GM23338 (cell line): ENCODE results near the gene ATP1B3. TPM values are rescaled to one million over a fixed set of nuclear protein-coding genes. Genes with fewer than 3 reads are reported as not detected.

Experiments used
- ATAC-seq: fragments of 200-7000 bp; cut with Tn5 transposase; 3 replicates; pipeline ENCODE4 v1.9.1; 2020
- DNase-seq: peaks from one replicate; pipeline ENCODE4 v3.0.0-alpha.2; 2015; ENCODE audit warnings: low spot score
- H2AFZ ChIP-seq: fragments of 200-600 bp; sonication (generic); 2 replicates; pipeline ENCODE4 v1.8.0; 2016; ENCODE audit warnings: antibody characterized with exemption, mild to moderate bottlenecking, moderate library complexity
- H3F3A ChIP-seq: fragments of 200-600 bp; sonication (generic); replicated peaks from 2 replicates; pipeline ENCODE4 v1.8.0; 2017; ENCODE audit warnings: antibody characterized with exemption, mixed run types, low read depth
- H3K27ac ChIP-seq: fragments of 200-600 bp; sonication (generic); 2 replicates; pipeline ENCODE4 v1.6.1; 2016; ENCODE audit warnings: low read depth
- H3K27me3 ChIP-seq: fragments of 200-600 bp; sonication (generic); 2 replicates; pipeline ENCODE4 v1.8.0; 2016; ENCODE audit warnings: mild to moderate bottlenecking, mixed run types, moderate library complexity; ENCODE audit not compliant: insufficient read depth
- H3K36me3 ChIP-seq: fragments of 200-600 bp; sonication (generic); 2 replicates; pipeline ENCODE4 v1.8.0; 2016; ENCODE audit warnings: mild to moderate bottlenecking; ENCODE audit not compliant: insufficient read depth
- H3K4me1 ChIP-seq: fragments of 200-600 bp; sonication (generic); 2 replicates; pipeline ENCODE4 v1.8.0; 2016; ENCODE audit warnings: mild to moderate bottlenecking, moderate library complexity; ENCODE audit not compliant: insufficient read depth
- H3K4me2 ChIP-seq: fragments of 200-600 bp; sonication (generic); 2 replicates; pipeline ENCODE4 v1.7.1; 2017; ENCODE audit warnings: mixed run types
- H3K4me3 ChIP-seq: fragments of 200-600 bp; sonication (generic); 2 replicates; pipeline ENCODE4 v1.6.1; 2016; ENCODE audit warnings: mixed run types
- H3K79me2 ChIP-seq: fragments of 200-600 bp; sonication (generic); replicated peaks from 2 replicates; pipeline ENCODE4 v1.8.0; 2017; ENCODE audit warnings: mild to moderate bottlenecking; ENCODE audit not compliant: insufficient read depth
- H3K9me2 ChIP-seq: fragments of 200-600 bp; sonication (generic); 2 replicates; pipeline ENCODE4 v1.8.0; 2017; ENCODE audit not compliant: insufficient read depth
- H4K20me1 ChIP-seq: fragments of 200-600 bp; sonication (generic); replicated peaks from 2 replicates; pipeline ENCODE4 v1.8.0; 2017; ENCODE audit warnings: mild to moderate bottlenecking; ENCODE audit not compliant: insufficient read depth
- H3K27ac Mint-ChIP-seq: 2 replicates; pipeline ENCODE4 v1.8.0; 2020; ENCODE audit warnings: inconsistent platforms, mild to moderate bottlenecking, moderate library complexity, mixed read lengths
- H3K27me3 Mint-ChIP-seq: 3 replicates; pipeline ENCODE4 v1.8.0; 2022; ENCODE audit warnings: low read depth, mild to moderate bottlenecking, moderate library complexity, mixed read lengths, inconsistent platforms; ENCODE audit not compliant: insufficient read depth, poor library complexity
- H3K36me3 Mint-ChIP-seq: 3 replicates; pipeline ENCODE4 v1.8.0; 2021; ENCODE audit warnings: low read depth, mild to moderate bottlenecking, inconsistent platforms, moderate library complexity, mixed read lengths
- H3K4me1 Mint-ChIP-seq: 3 replicates; pipeline ENCODE4 v1.8.0; 2020; ENCODE audit warnings: mild to moderate bottlenecking, inconsistent platforms, mixed read lengths
- H3K4me3 Mint-ChIP-seq: 3 replicates; pipeline ENCODE4 v1.8.0; 2021; ENCODE audit warnings: moderate library complexity, mild to moderate bottlenecking, inconsistent platforms, mixed read lengths
- H3K9me3 Mint-ChIP-seq: 3 replicates; pipeline ENCODE4 v1.8.0; 2020; ENCODE audit warnings: moderate library complexity, mild to moderate bottlenecking, inconsistent platforms, mixed read lengths
- CREB1 ChIP-seq: fragments of 250-450 bp; sonication (Bioruptor Pico); IDR thresholded peaks from 2 replicates; pipeline ENCODE4 v1.5.0; 2020; ENCODE audit warnings: low read depth, mild to moderate bottlenecking, moderate library complexity
- EZH2 ChIP-seq: fragments of 200-600 bp; sonication (generic); IDR thresholded peaks from one replicate; pipeline ENCODE4 v1.8.0; 2017; ENCODE audit warnings: antibody characterized with exemption, mild to moderate bottlenecking, low read depth; ENCODE audit not compliant: unreplicated experiment
- EZH2phosphoT487 ChIP-seq: fragments of 200-600 bp; sonication (generic); IDR thresholded peaks from one replicate; pipeline ENCODE4 v1.8.1; 2018; ENCODE audit warnings: antibody characterized with exemption; ENCODE audit not compliant: unreplicated experiment
- JUNB ChIP-seq: IDR thresholded peaks from one replicate; pipeline ENCODE4 v1.6.1; 2016; ENCODE audit warnings: antibody characterized with exemption; ENCODE audit not compliant: unreplicated experiment
- NANOG ChIP-seq: IDR thresholded peaks from 2 replicates; pipeline ENCODE4 v1.6.1; 2016; ENCODE audit warnings: antibody characterized with exemption, borderline replicate concordance
- POLR2AphosphoS5 ChIP-seq: IDR thresholded peaks from 2 replicates; pipeline ENCODE4 v1.6.1; 2016; ENCODE audit warnings: antibody characterized with exemption, low read depth
- STAT1 ChIP-seq: IDR thresholded peaks from one replicate; pipeline ENCODE4 v1.6.1; 2016; ENCODE audit warnings: antibody characterized with exemption; ENCODE audit not compliant: unreplicated experiment
- ZNF114 ChIP-seq: fragments of 250-450 bp; sonication (Bioruptor Pico); IDR thresholded peaks from 2 replicates; pipeline ENCODE4 v1.5.0; 2020; ENCODE audit warnings: mild to moderate bottlenecking, moderate library complexity
- ZNF331 ChIP-seq: fragments of 250-450 bp; sonication (Bioruptor Pico); IDR thresholded peaks from 2 replicates; pipeline ENCODE4 v1.5.0; 2020; ENCODE audit warnings: low read depth, mild to moderate bottlenecking, moderate library complexity
- polyA plus RNA-seq: library from polyadenylated mRNA; unstranded; fragments of >200 nt; fragmentation: Nextera tagmentation; extraction: Ambion mirVana; gene quantifications from 2 replicates; pipeline ENCODE4 v1.2.1, GENCODE V29; 2016
- total RNA-seq: library from RNA; depleted of rRNA; stranded (reverse); fragments of >200 nt; shearing (Covaris generic); gene quantifications from 2 replicates; pipeline ENCODE4 v1.2.3, GENCODE V29; 2014
- TF ChIP-seq, protein P1 (sequence below), 2 experiments: fragments of 200-600 bp in 1 of 2; sonication (generic) in 1 of 2; conservative IDR thresholded peaks; 2 replicates each; pipeline versions ENCODE4 v1.5.1 to v1.6.1; 2016 to 2017; ENCODE audit warnings: antibody characterized with exemption in 2 of 2, low read depth in 2 of 2, mild to moderate bottlenecking in 2 of 2, moderate library complexity in 1 of 2
- TF ChIP-seq, protein P2 (sequence below): IDR thresholded peaks from one replicate; pipeline ENCODE4 v1.6.1; 2018; ENCODE audit warnings: antibody characterized with exemption; ENCODE audit not compliant: unreplicated experiment
- TF ChIP-seq, protein P3 (sequence below): fragments of 250-450 bp; sonication (Bioruptor Pico); IDR thresholded peaks from 2 replicates; pipeline ENCODE4 v1.5.0; 2020; ENCODE audit warnings: mild to moderate bottlenecking, moderate library complexity
- TF ChIP-seq, protein P4 (sequence below): IDR thresholded peaks from 2 replicates; pipeline ENCODE4 v1.6.1; 2016; ENCODE audit warnings: antibody characterized with exemption

Gene ATP1B3
- total and polyA plus RNA-seq, 2 experiments from 2014 or later = 135 to 315 TPM

DNA sequence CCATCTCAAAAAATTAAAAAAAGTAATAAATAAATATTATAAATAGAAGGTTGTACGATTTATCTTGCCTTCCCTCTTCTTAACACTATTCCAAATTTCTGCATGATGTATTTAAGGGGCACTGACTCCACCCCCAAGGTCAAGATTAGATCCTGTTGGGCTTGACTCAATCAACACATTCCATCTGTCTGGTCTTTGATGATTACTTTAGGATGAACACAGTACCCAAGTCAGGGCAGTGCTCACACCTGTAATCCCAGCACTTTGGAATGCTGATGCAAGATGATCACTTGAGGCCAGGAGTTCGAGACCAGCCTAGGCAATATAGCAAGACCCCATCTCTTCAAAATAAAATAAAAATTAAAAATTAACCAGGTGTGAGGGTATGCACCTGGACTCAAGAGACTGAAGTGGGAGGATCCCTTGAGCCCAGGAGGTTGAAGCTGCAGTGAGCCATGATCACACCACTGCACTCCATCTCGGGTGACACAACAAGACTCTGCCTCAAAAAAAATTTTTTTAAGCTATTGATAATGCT, 14.1 kb upstream of the ATP1B3 start:
- TF ChIP-seq, protein P1, sequence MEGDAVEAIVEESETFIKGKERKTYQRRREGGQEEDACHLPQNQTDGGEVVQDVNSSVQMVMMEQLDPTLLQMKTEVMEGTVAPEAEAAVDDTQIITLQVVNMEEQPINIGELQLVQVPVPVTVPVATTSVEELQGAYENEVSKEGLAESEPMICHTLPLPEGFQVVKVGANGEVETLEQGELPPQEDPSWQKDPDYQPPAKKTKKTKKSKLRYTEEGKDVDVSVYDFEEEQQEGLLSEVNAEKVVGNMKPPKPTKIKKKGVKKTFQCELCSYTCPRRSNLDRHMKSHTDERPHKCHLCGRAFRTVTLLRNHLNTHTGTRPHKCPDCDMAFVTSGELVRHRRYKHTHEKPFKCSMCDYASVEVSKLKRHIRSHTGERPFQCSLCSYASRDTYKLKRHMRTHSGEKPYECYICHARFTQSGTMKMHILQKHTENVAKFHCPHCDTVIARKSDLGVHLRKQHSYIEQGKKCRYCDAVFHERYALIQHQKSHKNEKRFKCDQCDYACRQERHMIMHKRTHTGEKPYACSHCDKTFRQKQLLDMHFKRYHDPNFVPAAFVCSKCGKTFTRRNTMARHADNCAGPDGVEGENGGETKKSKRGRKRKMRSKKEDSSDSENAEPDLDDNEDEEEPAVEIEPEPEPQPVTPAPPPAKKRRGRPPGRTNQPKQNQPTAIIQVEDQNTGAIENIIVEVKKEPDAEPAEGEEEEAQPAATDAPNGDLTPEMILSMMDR (conservative IDR thresholded peaks at IDR 0.05; ENCODE audit: low read depth in 2 of 2) = no peak
- TF ChIP-seq JUNB = no peak
- TF ChIP-seq, protein P2, sequence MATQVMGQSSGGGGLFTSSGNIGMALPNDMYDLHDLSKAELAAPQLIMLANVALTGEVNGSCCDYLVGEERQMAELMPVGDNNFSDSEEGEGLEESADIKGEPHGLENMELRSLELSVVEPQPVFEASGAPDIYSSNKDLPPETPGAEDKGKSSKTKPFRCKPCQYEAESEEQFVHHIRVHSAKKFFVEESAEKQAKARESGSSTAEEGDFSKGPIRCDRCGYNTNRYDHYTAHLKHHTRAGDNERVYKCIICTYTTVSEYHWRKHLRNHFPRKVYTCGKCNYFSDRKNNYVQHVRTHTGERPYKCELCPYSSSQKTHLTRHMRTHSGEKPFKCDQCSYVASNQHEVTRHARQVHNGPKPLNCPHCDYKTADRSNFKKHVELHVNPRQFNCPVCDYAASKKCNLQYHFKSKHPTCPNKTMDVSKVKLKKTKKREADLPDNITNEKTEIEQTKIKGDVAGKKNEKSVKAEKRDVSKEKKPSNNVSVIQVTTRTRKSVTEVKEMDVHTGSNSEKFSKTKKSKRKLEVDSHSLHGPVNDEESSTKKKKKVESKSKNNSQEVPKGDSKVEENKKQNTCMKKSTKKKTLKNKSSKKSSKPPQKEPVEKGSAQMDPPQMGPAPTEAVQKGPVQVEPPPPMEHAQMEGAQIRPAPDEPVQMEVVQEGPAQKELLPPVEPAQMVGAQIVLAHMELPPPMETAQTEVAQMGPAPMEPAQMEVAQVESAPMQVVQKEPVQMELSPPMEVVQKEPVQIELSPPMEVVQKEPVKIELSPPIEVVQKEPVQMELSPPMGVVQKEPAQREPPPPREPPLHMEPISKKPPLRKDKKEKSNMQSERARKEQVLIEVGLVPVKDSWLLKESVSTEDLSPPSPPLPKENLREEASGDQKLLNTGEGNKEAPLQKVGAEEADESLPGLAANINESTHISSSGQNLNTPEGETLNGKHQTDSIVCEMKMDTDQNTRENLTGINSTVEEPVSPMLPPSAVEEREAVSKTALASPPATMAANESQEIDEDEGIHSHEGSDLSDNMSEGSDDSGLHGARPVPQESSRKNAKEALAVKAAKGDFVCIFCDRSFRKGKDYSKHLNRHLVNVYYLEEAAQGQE = no peak
- no peak for TF ChIP-seq STAT1
- no peak for TF ChIP-seq NANOG
- TF ChIP-seq EZH2 = no peak
- TF ChIP-seq EZH2phosphoT487 = no peak
- no peak for TF ChIP-seq ZNF331 (CRISPR knock-in tag)
- TF ChIP-seq, protein P3, sequence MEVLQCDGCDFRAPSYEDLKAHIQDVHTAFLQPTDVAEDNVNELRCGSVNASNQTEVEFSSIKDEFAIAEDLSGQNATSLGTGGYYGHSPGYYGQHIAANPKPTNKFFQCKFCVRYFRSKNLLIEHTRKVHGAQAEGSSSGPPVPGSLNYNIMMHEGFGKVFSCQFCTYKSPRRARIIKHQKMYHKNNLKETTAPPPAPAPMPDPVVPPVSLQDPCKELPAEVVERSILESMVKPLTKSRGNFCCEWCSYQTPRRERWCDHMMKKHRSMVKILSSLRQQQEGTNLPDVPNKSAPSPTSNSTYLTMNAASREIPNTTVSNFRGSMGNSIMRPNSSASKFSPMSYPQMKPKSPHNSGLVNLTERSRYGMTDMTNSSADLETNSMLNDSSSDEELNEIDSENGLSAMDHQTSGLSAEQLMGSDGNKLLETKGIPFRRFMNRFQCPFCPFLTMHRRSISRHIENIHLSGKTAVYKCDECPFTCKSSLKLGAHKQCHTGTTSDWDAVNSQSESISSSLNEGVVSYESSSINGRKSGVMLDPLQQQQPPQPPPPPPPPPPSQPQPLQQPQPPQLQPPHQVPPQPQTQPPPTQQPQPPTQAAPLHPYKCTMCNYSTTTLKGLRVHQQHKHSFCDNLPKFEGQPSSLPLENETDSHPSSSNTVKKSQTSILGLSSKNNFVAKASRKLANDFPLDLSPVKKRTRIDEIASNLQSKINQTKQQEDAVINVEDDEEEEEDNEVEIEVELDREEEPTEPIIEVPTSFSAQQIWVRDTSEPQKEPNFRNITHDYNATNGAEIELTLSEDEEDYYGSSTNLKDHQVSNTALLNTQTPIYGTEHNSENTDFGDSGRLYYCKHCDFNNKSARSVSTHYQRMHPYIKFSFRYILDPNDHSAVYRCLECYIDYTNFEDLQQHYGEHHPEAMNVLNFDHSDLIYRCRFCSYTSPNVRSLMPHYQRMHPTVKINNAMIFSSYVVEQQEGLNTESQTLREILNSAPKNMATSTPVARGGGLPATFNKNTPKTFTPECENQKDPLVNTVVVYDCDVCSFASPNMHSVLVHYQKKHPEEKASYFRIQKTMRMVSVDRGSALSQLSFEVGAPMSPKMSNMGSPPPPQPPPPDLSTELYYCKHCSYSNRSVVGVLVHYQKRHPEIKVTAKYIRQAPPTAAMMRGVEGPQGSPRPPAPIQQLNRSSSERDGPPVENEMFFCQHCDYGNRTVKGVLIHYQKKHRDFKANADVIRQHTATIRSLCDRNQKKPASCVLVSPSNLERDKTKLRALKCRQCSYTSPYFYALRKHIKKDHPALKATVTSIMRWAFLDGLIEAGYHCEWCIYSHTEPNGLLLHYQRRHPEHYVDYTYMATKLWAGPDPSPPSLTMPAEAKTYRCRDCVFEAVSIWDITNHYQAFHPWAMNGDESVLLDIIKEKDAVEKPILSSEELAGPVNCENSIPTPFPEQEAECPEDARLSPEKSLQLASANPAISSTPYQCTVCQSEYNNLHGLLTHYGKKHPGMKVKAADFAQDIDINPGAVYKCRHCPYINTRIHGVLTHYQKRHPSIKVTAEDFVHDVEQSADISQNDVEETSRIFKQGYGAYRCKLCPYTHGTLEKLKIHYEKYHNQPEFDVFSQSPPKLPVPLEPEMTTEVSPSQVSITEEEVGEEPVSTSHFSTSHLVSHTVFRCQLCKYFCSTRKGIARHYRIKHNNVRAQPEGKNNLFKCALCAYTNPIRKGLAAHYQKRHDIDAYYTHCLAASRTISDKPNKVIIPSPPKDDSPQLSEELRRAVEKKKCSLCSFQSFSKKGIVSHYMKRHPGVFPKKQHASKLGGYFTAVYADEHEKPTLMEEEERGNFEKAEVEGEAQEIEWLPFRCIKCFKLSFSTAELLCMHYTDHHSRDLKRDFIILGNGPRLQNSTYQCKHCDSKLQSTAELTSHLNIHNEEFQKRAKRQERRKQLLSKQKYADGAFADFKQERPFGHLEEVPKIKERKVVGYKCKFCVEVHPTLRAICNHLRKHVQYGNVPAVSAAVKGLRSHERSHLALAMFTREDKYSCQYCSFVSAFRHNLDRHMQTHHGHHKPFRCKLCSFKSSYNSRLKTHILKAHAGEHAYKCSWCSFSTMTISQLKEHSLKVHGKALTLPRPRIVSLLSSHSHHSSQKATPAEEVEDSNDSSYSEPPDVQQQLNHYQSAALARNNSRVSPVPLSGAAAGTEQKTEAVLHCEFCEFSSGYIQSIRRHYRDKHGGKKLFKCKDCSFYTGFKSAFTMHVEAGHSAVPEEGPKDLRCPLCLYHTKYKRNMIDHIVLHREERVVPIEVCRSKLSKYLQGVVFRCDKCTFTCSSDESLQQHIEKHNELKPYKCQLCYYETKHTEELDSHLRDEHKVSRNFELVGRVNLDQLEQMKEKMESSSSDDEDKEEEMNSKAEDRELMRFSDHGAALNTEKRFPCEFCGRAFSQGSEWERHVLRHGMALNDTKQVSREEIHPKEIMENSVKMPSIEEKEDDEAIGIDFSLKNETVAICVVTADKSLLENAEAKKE (CRISPR knock-in tag) = no peak
- no peak for TF ChIP-seq POLR2AphosphoS5
- TF ChIP-seq CREB1 (CRISPR knock-in tag) = no peak
- TF ChIP-seq, protein P4, sequence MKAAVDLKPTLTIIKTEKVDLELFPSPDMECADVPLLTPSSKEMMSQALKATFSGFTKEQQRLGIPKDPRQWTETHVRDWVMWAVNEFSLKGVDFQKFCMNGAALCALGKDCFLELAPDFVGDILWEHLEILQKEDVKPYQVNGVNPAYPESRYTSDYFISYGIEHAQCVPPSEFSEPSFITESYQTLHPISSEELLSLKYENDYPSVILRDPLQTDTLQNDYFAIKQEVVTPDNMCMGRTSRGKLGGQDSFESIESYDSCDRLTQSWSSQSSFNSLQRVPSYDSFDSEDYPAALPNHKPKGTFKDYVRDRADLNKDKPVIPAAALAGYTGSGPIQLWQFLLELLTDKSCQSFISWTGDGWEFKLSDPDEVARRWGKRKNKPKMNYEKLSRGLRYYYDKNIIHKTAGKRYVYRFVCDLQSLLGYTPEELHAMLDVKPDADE = no peak
- TF ChIP-seq ZNF114 (CRISPR knock-in tag) = no peak
- H3K79me2 ChIP-seq = no peaks in the 10 kb centered on the region
- Mint-ChIP-seq H3K4me1 (peaks cover 4% of the 10 kb centered on the region), H3K4me3 (no peak overlapping the region), H3K36me3 (no peaks in the 10 kb centered on the region), H3K27ac (no peak overlapping the region), H3K9me3 (no peaks in the 10 kb centered on the region), H3K27me3 (peaks cover 3% of the 10 kb centered on the region)
- no peak overlapping the region for H2AFZ ChIP-seq
- no peaks in the 10 kb centered on the region for H3K9me2 ChIP-seq
- DNase-seq (no peak), ATAC-seq (no peak)
- no peaks in the 10 kb centered on the region for H3K36me3 ChIP-seq
- no peaks in the 10 kb centered on the region for H3F3A ChIP-seq
- no peak overlapping the region for H3K4me2 ChIP-seq
- H3K4me3 ChIP-seq = no peak overlapping the region
- no peaks in the 10 kb centered on the region for H3K4me1 ChIP-seq
- no peak overlapping the region for H3K27ac ChIP-seq
- no peaks in the 10 kb centered on the region for H4K20me1 ChIP-seq
- H3K27me3 ChIP-seq = no peaks in the 10 kb centered on the region
